Naive thymus-derived CD4-positive, alpha-beta T cell (primary cell): ENCODE measurements around the gene ENO2. TPM values are rescaled to one million over a fixed set of nuclear protein-coding genes. Genes with fewer than 3 reads are reported as not detected.

Source experiments
- ATAC-seq: fragments of 150-1000 bp; cut with Tn5 transposase; 2 replicates; pipeline ENCODE4 v1.10.0; 2021; ENCODE audit warnings: mild to moderate bottlenecking, moderate library complexity
- CTCF ChIA-PET: fragments of 350-600 bp; sonication (Branson Sonifier 250); formaldehyde crosslinking; loops from one replicate; lab custom pipeline; 2021; ENCODE audit warnings: antibody characterized with exemption; lab: Charles Lee
- POLR2A ChIA-PET: fragments of 350-600 bp; sonication (Branson Sonifier 250); formaldehyde crosslinking; loops from one replicate; lab custom pipeline; 2021; ENCODE audit warnings: antibody characterized with exemption, inconsistent platforms; lab: Charles Lee
- DNase-seq, 9 donors: peaks; one replicate each; pipeline versions ENCODE4 v3.0.0 to v3.0.0-alpha.2; 2020 to 2022; ENCODE audit warnings: mixed read lengths in 1 of 9
- H3K27ac ChIP-seq: one replicate; pipeline ENCODE4 v1.7.0; 2013; ENCODE audit warnings: mild to moderate bottlenecking, low read depth, low read length, moderate library complexity
- H3K27me3 ChIP-seq, 2 donors: one replicate each; pipeline ENCODE4 v1.7.0; 2013; ENCODE audit warnings: low read length in 2 of 2, mild to moderate bottlenecking in 2 of 2, moderate library complexity in 2 of 2; ENCODE audit not compliant: control insufficient read depth in 2 of 2, insufficient read depth in 2 of 2
- H3K36me3 ChIP-seq, 3 experiments: 1 replicate in 2 of 3; 2 replicates in 1 of 3; pipeline ENCODE4 v1.7.0; 2013; ENCODE audit warnings: low read length in 3 of 3, mild to moderate bottlenecking in 3 of 3, moderate library complexity in 1 of 3; ENCODE audit not compliant: insufficient read depth in 3 of 3, control insufficient read depth in 2 of 3
- H3K4me1 ChIP-seq, 2 donors: one replicate each; pipeline ENCODE4 v1.7.0; 2013; ENCODE audit warnings: low read length in 2 of 2, mild to moderate bottlenecking in 2 of 2, moderate library complexity in 1 of 2; ENCODE audit not compliant: control insufficient read depth in 2 of 2, insufficient read depth in 2 of 2
- H3K4me3 ChIP-seq: 2 replicates; pipeline ENCODE4 v1.7.0; 2013; ENCODE audit warnings: mild to moderate bottlenecking, low read length
- H3K9me3 ChIP-seq, 3 experiments: 1 replicate in 2 of 3; 2 replicates in 1 of 3; pipeline ENCODE4 v1.7.0; 2013; ENCODE audit warnings: low read length in 3 of 3; ENCODE audit not compliant: control insufficient read depth in 2 of 3
- H3K27ac Mint-ChIP-seq, 9 donors: one replicate each; pipeline ENCODE4 v1.8.0; 2020 to 2022; ENCODE audit warnings: mixed read lengths in 9 of 9, mild to moderate bottlenecking in 8 of 9, moderate library complexity in 5 of 9, inconsistent platforms in 2 of 9
- H3K27me3 Mint-ChIP-seq, 5 donors: one replicate each; pipeline ENCODE4 v1.8.0; 2021 to 2022; ENCODE audit warnings: mixed read lengths in 5 of 5, mild to moderate bottlenecking in 1 of 5
- H3K36me3 Mint-ChIP-seq, 5 donors: one replicate each; pipeline ENCODE4 v1.8.0; 2020 to 2022; ENCODE audit warnings: mixed read lengths in 5 of 5, mild to moderate bottlenecking in 3 of 5, inconsistent platforms in 1 of 5
- H3K4me1 Mint-ChIP-seq, 7 donors: one replicate each; pipeline ENCODE4 v1.8.0; 2020 to 2022; ENCODE audit warnings: mixed read lengths in 7 of 7, mild to moderate bottlenecking in 3 of 7, inconsistent platforms in 1 of 7
- H3K4me3 Mint-ChIP-seq, 10 donors: one replicate each; pipeline ENCODE4 v1.8.0; 2020 to 2022; ENCODE audit warnings: mild to moderate bottlenecking in 10 of 10, mixed read lengths in 10 of 10, moderate library complexity in 6 of 10, inconsistent platforms in 2 of 10
- H3K9me3 Mint-ChIP-seq, 11 donors: one replicate each; pipeline ENCODE4 v1.8.0; 2020 to 2022; ENCODE audit warnings: mixed read lengths in 11 of 11, mild to moderate bottlenecking in 4 of 11, inconsistent platforms in 1 of 11, moderate library complexity in 1 of 11
- intact Hi-C, 2 donors: fragments of 100-400 bp; cut with micrococcal nuclease; formaldehyde crosslinking; loops; one replicate each; pipeline ENCODE4 v1.15.1; 2023
- polyA plus RNA-seq, 2 donors: library from polyadenylated mRNA; unstranded; fragments of 300-500 nt; fragmentation: Illumina TruSeq; gene quantifications; one replicate each; pipeline ENCODE4 v1.2.3, GENCODE V29; 2021
- total RNA-seq, 6 experiments: library from RNA in 5 of 6; stranded (reverse) in 5 of 6; gene quantifications; 1 replicate in 5 of 6; 2 replicates in 1 of 6; pipeline ENCODE4 v1.2.3 and lab custom pipeline; 2021 to 2026

The ENO2 gene
- total and polyA plus RNA-seq, 7 experiments from 2014 or later: 22.5 to 193 (median 90.6) TPM

DNA sequence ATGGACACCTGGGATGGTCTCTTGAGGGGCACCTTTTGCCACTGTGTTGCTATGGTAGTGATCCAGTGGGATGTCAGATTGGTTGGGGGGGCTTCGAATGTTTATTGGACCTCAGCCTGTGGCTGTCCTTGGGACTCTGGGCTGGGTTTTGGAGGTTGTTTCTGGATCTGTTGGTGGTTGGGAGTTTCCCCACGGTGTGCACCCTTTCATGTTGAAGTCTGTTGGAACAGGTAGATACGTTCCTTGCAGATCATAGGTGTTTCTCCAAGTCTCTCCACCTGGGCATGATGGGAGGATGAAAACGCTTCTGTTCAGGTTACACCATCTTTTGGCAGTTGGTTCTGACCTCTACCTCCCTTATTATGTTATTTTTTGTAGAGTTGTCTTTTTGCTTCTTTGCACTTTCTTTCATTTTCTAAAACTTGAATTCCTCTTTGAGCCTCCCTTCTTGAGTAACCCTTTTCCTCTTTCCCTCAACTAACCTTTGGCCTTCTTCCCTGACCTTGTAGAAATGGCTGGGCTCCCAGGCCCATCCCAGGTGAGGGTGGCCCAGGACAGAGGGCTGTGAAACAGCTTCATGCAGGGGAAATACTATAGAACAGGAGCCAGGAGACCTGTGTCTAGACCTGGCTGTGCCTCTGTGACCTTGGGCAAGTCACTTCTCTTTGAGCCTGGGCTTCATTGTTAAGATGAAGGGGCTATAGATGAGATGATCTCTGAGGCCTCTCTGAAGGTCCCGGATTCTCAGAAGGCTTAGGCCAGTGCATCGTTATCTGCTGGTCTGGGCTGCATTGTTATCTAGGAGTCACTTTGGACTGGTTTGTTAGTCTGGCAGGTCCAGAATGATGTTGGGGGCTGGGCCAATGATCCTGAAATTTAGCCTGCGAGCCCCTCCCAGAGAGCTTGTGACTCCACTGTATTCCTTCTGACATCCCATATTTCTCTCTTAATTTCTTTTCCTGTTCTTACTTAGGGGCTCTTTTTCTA is 15.4 kb downstream of the ENO2 start:
- DNase-seq (peak in 1 of 9 donors; percentile 39), ATAC-seq (peak; percentile 15)
- Mint-ChIP-seq H3K36me3 (peaks cover 0 to 9% (median 0%) of the 10 kb centered on the region in 5 donors), H3K27me3 (no peaks in the 10 kb centered on the region), H3K9me3 (no peaks in the 10 kb centered on the region), H3K27ac (peak overlapping the region; percentile 83 to 95 (median 93)), H3K4me3 (peak overlapping the region; percentile 79 to 92 (median 88)), H3K4me1 (peaks cover 48 to 77% (median 70%) of the 10 kb centered on the region in 7 donors)
- Histone ChIP-seq H3K27ac (peak overlapping the region; percentile 86), H3K36me3 (peaks cover 0 to 3% (median 0%) of the 10 kb centered on the region in 3 experiments), H3K4me1 (peaks cover 12 to 44% of the 10 kb centered on the region in 2 donors), H3K9me3 (no peaks in the 10 kb centered on the region), H3K27me3 (no peaks in the 10 kb centered on the region), H3K4me3 (peak overlapping the region; percentile 60)
- POLR2A ChIA-PET: interaction anchor here (0.7 to 23.3 kb wide), 13 partner anchors 12 to 182 kb away, joined by 3 to 367 read pairs (median 4); partner anchors contain the start of genes C12orf57, ENO2, PTPN6 and RNU7-1
- CTCF ChIA-PET: interaction anchor here (0.6 to 1.6 kb wide), 6 partner anchors 8 to 60 kb away, joined by 3 to 9 read pairs (median 4); partner anchors contain the start of genes C12orf57 and RNU7-1
- intact Hi-C loops: loop anchor here in 1 of 2 donors (1.0 kb wide), 2 partner anchors 8 to 15 kb away; partner anchors contain the start of gene ENO2

DNA sequence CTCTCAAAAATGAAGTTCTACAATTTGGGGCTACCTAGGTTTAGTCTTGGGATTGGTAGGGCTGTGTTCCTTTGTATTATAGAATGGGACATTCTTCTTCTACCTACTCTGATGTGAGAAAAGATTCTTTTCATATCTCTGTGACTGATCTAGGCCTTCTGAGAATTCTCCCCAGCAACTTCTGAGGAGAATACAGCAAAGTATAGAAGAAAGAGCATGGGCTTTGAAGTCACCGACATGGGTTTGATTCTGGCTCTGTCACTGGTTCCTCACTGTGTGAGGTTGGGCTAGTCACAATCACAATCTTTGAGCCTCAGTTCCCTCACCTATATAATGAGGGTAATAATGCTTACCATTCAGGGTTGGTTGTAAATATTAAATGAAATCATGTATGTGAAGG is 18.4 kb downstream of the ENO2 start:
- peak overlapping the region; percentile 36 to 81 (median 49) for H3K4me3 Mint-ChIP-seq
- no peaks in the 10 kb centered on the region for H3K27me3 Mint-ChIP-seq
- Histone ChIP-seq H3K9me3 (no peaks in the 10 kb centered on the region), H3K4me3 (no peak overlapping the region), H3K36me3 (peaks cover 0 to 4% (median 0%) of the 10 kb centered on the region in 3 experiments), H3K4me1 (peaks cover 13 to 46% of the 10 kb centered on the region in 2 donors), H3K27ac (peak overlapping the region; percentile 92), H3K27me3 (no peaks in the 10 kb centered on the region)
- CTCF ChIA-PET: interaction anchor here (0.7 kb wide), 1 partner anchor 12 kb away, joined by 5 read pairs; no protein-coding TSS in a partner anchor
- POLR2A ChIA-PET: interaction anchor here (0.6 to 23.3 kb wide), 8 partner anchors 3 to 65 kb away, joined by 3 to 1270 read pairs (median 4); partner anchors contain the start of genes ATN1, C12orf57, PTPN6 and RNU7-1
- H3K9me3 Mint-ChIP-seq: no peaks in the 10 kb centered on the region
- H3K4me1 Mint-ChIP-seq: peaks cover 52 to 82% (median 68%) of the 10 kb centered on the region in 7 donors
- intact Hi-C loops: no loop called here
- peak; percentile 36 for ATAC-seq
- peak overlapping the region; percentile 48 to 99 (median 93) for H3K27ac Mint-ChIP-seq
- peak in 3 of 9 donors; percentile 50 to 56 (median 53) for DNase-seq
- H3K36me3 Mint-ChIP-seq: peaks cover 0 to 16% (median 0%) of the 10 kb centered on the region in 5 donors

DNA sequence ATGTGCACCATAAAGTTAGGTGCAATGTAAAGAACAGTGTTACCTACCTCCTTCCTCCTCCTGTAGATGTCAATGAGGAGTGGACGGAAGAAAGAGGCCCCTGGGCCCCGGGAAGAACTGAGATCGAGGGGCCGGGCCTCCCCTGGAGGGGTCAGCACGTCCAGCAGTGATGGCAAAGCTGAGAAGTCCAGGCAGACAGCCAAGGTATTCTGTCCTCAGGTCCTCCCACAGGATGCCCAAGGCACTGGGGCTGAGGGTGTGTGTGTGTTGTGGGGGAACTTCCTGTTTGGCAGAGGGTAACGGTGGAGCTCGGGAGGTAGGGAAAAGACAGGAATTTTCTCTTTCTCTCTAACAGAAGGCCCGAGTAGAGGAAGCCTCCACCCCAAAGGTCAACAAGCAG is 19.7 kb downstream of the ENO2 start:
- ChIA-PET CTCF (interaction anchor here (0.9 to 5.1 kb wide), 3 partner anchors 9 to 27 kb away, joined by 3 to 47 read pairs (median 7); no protein-coding TSS in a partner anchor), POLR2A (interaction anchor here (0.8 to 23.3 kb wide), 6 partner anchors 4 to 174 kb away, joined by 3 to 1270 read pairs (median 190); partner anchors contain the start of genes ATN1, C12orf57, PTPN6 and RNU7-1)
- intact Hi-C loops: no loop called here
- no peaks in the 10 kb centered on the region for H3K27me3 ChIP-seq
- H3K27ac ChIP-seq: peak overlapping the region; percentile 92
- peaks cover 0 to 4% (median 0%) of the 10 kb centered on the region in 3 experiments for H3K36me3 ChIP-seq
- Mint-ChIP-seq H3K27me3 (no peaks in the 10 kb centered on the region), H3K4me1 (peaks cover 49 to 82% (median 67%) of the 10 kb centered on the region in 7 donors), H3K36me3 (peaks cover 0 to 17% (median 0%) of the 10 kb centered on the region in 5 donors), H3K4me3 (peak overlapping the region in 3 of 10 donors; percentile 41 to 59 (median 42)), H3K27ac (peak overlapping the region; percentile 57 to 99 (median 84)), H3K9me3 (no peaks in the 10 kb centered on the region)
- DNase-seq (no peak), ATAC-seq (no peak)
- no peak overlapping the region for H3K4me3 ChIP-seq
- peaks cover 6 to 46% of the 10 kb centered on the region in 2 donors for H3K4me1 ChIP-seq
- no peaks in the 10 kb centered on the region for H3K9me3 ChIP-seq

DNA sequence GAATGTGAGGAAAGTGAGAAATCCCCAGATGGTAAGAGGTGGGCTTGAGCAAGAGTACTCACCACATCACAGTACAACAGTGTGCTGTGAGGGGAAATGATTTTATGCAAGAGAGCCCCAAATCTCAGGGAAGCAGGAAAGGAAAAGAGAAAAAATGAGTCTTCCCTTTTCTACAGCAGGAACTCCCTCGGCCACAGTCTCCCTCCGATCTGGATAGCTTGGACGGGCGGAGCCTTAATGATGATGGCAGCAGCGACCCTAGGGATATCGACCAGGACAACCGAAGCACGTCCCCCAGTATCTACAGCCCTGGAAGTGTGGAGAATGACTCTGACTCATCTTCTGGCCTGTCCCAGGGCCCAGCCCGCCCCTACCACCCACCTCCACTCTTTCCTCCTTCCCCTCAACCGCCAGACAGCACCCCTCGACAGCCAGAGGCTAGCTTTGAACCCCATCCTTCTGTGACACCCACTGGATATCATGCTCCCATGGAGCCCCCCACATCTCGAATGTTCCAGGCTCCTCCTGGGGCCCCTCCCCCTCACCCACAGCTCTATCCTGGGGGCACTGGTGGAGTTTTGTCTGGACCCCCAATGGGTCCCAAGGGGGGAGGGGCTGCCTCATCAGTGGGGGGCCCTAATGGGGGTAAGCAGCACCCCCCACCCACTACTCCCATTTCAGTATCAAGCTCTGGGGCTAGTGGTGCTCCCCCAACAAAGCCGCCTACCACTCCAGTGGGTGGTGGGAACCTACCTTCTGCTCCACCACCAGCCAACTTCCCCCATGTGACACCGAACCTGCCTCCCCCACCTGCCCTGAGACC is 21.2 kb downstream of the ENO2 start:
- no peaks in the 10 kb centered on the region for H3K9me3 ChIP-seq
- DNase-seq: no peak
- no peak overlapping the region for H3K4me3 ChIP-seq
- peak overlapping the region; percentile 92 for H3K27ac ChIP-seq
- ATAC-seq: no peak
- intact Hi-C loops: loop anchor here in 1 of 2 donors (5.0 kb wide), 1 partner anchor 252 kb away; the partner anchor contains the start of gene PEX5
- H3K36me3 Mint-ChIP-seq: peaks cover 0 to 19% (median 0%) of the 10 kb centered on the region in 5 donors
- H3K36me3 ChIP-seq: peaks cover 0 to 4% (median 0%) of the 10 kb centered on the region in 3 experiments
- no peaks in the 10 kb centered on the region for H3K27me3 Mint-ChIP-seq
- peaks cover 5 to 38% of the 10 kb centered on the region in 2 donors for H3K4me1 ChIP-seq
- ChIA-PET CTCF (interaction anchor here (0.6 to 5.1 kb wide), 4 partner anchors 10 to 31 kb away, joined by 3 to 47 read pairs (median 5); no protein-coding TSS in a partner anchor), POLR2A (interaction anchor here (0.9 to 23.3 kb wide), 9 partner anchors 5 to 172 kb away, joined by 3 to 1270 read pairs (median 24); partner anchors contain the start of genes ATN1, C12orf57, ENO2 and PTPN6)
- peaks cover 45 to 77% (median 61%) of the 10 kb centered on the region in 7 donors for H3K4me1 Mint-ChIP-seq
- H3K4me3 Mint-ChIP-seq: peak overlapping the region; percentile 19 to 88 (median 74)
- H3K27me3 ChIP-seq: no peaks in the 10 kb centered on the region
- no peaks in the 10 kb centered on the region for H3K9me3 Mint-ChIP-seq
- peak overlapping the region; percentile 57 to 99 (median 95) for H3K27ac Mint-ChIP-seq

DNA sequence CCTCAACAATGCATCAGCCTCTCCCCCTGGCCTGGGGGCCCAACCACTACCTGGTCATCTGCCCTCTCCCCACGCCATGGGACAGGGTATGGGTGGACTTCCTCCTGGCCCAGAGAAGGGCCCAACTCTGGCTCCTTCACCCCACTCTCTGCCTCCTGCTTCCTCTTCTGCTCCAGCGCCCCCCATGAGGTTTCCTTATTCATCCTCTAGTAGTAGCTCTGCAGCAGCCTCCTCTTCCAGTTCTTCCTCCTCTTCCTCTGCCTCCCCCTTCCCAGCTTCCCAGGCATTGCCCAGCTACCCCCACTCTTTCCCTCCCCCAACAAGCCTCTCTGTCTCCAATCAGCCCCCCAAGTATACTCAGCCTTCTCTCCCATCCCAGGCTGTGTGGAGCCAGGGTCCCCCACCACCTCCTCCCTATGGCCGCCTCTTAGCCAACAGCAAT is 21.8 kb downstream of the ENO2 start:
- ATAC-seq (no peak), DNase-seq (no peak)
- H3K27me3 Mint-ChIP-seq: no peaks in the 10 kb centered on the region
- peak overlapping the region; percentile 90 for H3K4me3 ChIP-seq
- H3K9me3 Mint-ChIP-seq: no peaks in the 10 kb centered on the region
- H3K27me3 ChIP-seq: no peaks in the 10 kb centered on the region
- H3K36me3 Mint-ChIP-seq: peaks cover 0 to 19% (median 0%) of the 10 kb centered on the region in 5 donors
- peak overlapping the region; percentile 75 to 88 (median 84) for H3K4me3 Mint-ChIP-seq
- POLR2A ChIA-PET: interaction anchor here (0.5 to 23.3 kb wide), 12 partner anchors 6 to 270 kb away, joined by 3 to 1270 read pairs (median 19); partner anchors contain the start of genes ATN1, C12orf57, CDCA3 and ENO2
- peaks cover 0 to 8% (median 0%) of the 10 kb centered on the region in 3 experiments for H3K36me3 ChIP-seq
- peak overlapping the region; percentile 88 to 99 (median 96) for H3K27ac Mint-ChIP-seq
- peak overlapping the region; percentile 92 for H3K27ac ChIP-seq
- CTCF ChIA-PET: interaction anchor here (0.6 to 5.1 kb wide), 5 partner anchors 9 to 30 kb away, joined by 3 to 47 read pairs (median 4); no protein-coding TSS in a partner anchor
- peaks cover 44 to 73% (median 56%) of the 10 kb centered on the region in 7 donors for H3K4me1 Mint-ChIP-seq
- H3K4me1 ChIP-seq: peaks cover 5 to 38% of the 10 kb centered on the region in 2 donors
- intact Hi-C loops: loop anchor here in 1 of 2 donors (5.0 kb wide), 1 partner anchor 251 kb away; the partner anchor contains the start of gene PEX5
- no peaks in the 10 kb centered on the region for H3K9me3 ChIP-seq
